DOHH2 (cell line): ENCODE measurements around the gene GP5.

Source experiments
- CTCF ChIP-seq: fragments of 200-600 bp; sonication (generic); IDR thresholded peaks from one replicate; pipeline ENCODE4 v1.5.1; 2014; ENCODE audit warnings: antibody characterized with exemption, mild to moderate bottlenecking, low read depth, low read length; ENCODE audit not compliant: poor library complexity, severe bottlenecking
- EZH2phosphoT487 ChIP-seq: fragments of 200-600 bp; sonication (generic); IDR thresholded peaks from 2 replicates; pipeline ENCODE4 v1.6.1; 2017; ENCODE audit warnings: borderline replicate concordance, mild to moderate bottlenecking, antibody characterized with exemption, low read length, moderate library complexity, mixed read lengths

- TF ChIP-seq CTCF = no peak
- TF ChIP-seq EZH2phosphoT487 = no peak
These were observed 16.2 kb downstream of the GP5 start for GRCh38 chr3:194382892-194383223.
